ENCODE results near the gene YY1.
"Not testable (repeated sequence)": the region's sequence is repeated elsewhere in the genome, so short reads cannot be mapped to it uniquely, and the experiment has no call there.

The YY1 gene

DNA sequence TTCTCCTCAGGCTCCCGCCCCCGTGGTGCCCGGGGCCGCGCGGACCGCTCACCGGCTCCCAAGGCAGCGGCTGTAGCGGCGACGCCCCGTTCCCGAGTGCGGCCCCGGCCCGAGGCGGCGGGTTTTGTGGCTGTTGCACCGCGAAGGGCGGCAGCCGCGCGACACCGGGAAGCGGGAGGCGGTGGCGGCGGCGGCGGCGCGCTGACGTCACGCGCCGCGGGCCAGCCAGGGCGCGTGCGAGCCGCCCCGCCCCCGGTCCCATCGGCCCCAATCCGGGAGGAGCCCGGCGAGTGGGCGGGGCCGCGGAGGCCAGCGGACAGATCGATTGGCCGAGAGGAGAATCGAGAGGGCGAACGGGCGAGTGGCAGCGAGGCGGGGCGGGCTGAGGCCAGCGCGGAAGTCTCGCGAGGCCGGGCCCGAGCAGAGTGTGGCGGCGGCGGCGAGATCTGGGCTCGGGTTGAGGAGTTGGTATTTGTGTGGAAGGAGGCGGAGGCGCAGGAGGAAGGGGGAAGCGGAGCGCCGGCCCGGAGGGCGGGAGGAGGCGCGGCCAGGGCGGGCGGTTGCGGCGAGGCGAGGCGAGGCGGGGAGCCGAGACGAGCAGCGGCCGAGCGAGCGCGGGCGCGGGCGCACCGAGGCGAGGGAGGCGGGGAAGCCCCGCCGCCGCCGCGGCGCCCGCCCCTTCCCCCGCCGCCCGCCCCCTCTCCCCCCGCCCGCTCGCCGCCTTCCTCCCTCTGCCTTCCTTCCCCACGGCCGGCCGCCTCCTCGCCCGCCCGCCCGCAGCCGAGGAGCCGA lies at the start of gene YY1:
Gene YY1 (plus strand): TSS at position 726 of the 792 bp plus-strand sequence. CDS start 101 bp downstream, outside the sequence.
- peak; percentile 96 to 97 for DNase-seq (ENCODE audit: low read depth in 2 of 2)

DNA sequence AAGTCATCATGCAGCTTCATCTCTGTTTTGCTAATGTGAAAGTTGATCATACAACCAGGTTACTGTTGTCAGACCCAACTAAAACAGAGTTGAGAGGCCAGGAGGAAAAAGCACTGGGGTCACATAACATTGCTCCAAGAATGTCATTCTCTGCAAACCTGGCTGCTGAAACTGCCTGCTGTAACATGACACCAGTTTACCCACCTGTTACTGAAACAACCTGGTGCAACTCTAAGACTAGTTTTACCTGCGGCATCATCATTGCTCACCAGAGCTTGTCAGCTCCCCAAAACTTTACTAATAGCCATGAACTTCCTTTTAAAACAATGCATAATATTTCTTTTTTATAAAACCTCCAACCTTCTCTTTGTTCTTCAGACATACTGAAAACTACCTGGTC lies 48.8 kb upstream of the YY1 start:
- no peak for DNase-seq (ENCODE audit: low read depth in 2 of 2)

DNA sequence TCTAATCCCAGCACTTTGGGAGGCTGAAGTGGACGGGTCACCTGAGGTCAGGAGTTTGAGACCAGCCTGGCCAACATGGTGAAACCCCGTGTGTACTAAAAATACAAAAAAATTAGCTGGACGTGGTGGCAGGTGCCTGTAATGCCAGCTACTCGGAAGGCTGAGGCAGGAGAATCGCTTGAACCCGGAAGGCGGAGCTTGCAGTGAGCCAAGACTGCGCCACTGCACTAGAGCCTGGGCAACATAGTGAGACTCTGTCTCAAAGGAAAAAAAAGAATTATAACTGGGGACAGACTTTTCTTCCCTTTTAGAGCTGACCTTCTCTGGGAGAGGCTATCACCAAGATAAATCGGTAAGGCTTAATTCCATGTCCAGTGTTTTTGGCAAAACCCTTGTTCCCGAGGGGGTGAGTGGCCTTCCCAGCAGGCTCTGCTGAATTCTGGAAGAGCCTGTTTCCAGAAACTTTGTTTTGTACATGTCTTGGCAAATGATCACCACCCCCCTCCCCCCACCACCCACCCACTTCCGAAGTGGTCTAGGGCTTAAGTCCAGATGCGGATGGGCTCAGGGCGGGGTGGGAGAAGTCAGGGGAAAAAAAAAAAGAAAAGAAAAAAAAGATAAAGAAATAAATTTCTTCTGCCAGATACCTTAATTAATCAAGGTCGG lies 47.2 kb upstream of the YY1 start:
- no peak for DNase-seq (ENCODE audit: low read depth in 2 of 2)

DNA sequence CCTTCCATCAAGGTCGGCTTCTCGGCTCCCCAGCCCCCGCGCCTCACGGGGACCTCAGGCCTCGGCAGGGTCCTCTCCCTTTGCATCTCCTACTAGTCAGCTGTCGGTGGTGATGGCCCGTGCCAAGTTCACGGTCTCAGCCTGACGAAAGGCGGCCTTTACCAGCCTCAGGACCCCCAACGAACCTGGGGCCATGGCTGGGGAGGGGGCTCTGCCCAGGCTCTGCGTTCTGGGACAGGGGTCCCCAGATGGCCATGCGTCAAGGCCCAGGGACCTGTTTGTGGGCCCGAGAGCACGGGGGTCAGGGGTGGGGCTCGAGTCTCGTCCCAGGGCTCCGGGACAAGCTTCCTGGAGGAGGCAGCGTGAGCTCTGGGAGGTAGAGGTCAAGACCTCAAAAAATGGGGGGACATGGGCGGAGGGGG lies 46.7 kb upstream of the YY1 start:
- DNase-seq (ENCODE audit: low read depth in 2 of 2): no peak

DNA sequence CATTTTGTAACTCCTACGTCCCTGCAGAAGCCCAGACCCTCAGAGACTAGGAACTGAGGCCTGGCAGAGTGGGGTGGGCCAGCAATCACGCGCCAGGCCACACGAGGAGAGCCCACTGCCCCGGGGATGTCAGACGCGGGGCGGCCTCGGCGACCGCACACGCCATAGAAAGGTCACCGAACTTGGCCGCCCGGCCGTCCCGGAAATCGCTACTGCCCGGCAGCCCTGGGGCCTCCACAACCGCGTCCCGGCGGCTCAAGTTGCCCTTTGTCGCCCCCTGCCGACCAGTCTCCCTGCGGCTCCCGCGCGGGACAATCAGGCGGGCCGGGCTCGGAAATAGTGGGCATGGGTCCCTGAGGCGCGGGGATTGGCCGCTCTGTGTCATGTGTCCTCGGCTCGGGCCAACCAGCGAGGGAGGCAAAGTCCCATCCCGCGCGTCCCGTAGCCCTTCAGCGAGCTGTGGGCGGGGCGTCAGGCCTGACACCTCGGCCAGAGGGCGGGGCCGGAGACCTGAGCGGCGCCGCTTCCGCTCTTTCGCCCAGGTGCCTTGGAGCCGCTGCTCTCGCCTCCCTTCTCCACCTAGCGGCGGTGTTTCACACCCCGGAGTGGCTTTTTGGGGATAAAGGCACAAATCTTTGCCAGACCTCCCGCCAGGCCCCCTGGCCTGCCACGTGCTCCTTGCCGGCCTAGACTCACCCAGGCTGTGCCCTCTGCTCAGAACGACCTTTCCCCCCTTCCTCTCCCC lies 46.1 kb upstream of the YY1 start:
- DNase-seq (ENCODE audit: low read depth in 2 of 2): peak; percentile 91 to 93

DNA sequence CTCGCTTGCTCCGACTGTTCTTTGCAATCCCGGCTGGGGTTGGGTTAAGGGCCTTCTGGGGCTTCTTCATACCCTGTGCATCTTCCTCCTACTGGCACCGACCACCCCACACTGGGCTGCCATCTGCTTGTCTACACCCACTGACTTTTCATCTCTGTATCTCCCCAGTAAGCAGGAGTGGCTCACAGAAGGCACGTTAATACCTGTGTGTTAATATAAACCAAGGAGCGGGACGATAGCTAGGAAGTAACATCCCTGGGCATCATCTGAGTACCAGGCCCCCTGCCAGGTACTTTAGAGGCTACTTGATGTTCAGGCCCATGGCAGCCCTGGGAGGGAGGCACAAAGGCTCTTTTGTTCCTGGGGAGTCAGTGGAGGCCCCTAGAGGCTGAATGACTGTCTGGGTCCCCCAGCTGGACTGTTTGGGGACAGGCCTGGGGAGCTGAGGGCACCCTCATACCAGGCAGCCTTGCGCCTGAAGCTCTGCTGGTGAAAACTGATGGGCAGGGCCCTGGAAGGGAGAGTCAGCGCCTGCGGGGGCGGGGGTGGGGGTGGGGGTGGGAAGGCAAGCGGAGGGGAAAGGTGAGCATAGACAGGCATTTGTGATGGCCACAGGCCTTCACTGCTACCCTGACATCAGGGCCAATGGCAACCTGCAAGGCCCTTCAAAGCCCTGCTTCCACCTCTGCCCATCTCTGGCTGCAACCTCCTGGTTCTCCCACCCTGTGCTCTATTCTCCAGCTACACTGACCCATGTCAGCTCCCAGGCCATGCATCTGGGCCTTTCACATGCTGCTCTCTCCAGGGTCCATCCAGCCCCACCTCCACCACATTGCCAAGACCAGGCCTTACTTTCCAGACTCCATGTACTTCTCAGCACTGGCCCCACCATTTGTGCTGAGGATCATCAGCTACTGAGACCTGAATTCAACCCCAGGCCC lies 45.3 kb upstream of the YY1 start:
- DNase-seq (ENCODE audit: low read depth in 2 of 2): no peak

DNA sequence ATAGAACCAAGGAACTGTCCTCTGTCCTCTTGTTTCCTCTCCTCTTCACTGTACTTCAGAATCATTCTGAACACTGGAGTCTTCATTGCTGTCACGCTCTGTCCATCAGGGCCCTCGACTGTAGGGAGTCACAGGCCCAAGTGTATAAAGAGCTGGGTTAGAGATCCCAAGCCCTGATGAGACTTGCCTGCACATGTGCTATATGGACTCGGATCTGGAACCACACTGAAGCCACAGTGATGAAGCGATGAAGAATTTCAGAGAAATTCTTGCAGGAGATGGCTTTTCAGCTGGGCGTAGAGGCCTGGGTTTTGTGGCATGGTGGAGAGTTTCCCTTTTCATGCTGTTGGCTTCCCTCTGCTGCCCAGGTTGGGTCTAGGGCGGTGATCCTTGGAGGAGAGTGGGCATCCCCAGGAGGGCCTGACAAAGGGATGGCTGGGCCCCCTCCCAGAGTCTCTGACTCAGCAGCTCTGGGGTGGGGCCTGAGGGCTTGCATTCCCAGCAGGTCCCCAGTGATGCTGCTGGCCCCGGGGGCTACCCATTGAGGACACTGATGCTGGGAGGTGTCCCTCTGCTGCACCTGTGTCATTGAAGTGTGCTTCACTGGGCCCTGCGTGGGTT lies 39.6 kb upstream of the YY1 start:
- DNase-seq (ENCODE audit: low read depth in 2 of 2): no peak

DNA sequence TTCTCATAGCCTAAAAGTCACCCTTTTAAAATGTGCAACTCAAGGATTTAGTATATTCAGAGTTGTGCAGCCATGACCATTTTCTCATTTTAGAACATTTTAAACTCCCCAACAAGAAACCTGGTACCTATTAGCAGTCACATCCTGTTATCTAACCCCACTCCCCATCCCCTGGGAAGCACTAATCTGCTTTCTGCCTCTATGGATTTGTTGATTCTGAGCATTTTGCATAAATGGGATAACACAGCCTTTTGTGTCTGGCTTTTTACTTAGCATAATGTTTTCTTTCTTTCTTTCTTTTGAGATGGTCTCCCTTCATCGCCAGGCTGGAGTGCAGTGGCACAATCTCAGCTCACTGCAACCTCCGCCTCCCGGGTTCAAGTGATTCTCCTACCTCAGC lies 38.6 kb upstream of the YY1 start:
- no peak for DNase-seq (ENCODE audit: low read depth in 2 of 2)

DNA sequence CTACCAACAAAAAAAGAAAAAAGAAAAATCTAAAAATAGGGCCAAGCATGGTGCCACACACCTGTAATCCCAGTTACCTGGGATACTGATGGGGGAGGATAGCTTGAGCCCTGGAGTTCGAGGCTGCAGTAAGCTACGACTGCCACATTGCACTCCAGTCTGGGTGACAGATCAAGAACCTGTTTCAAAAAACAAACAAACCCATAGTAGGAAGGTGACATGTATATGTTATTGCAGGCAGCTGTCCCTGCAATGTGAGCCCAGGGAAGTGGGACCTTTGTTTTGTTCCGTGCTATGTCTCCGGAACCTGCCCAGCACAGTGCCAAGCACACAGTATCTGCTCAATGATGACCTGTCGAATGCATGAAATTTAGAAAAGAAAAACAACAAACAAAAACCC lies 37.2 kb upstream of the YY1 start:
- no peak for DNase-seq (ENCODE audit: low read depth in 2 of 2)

DNA sequence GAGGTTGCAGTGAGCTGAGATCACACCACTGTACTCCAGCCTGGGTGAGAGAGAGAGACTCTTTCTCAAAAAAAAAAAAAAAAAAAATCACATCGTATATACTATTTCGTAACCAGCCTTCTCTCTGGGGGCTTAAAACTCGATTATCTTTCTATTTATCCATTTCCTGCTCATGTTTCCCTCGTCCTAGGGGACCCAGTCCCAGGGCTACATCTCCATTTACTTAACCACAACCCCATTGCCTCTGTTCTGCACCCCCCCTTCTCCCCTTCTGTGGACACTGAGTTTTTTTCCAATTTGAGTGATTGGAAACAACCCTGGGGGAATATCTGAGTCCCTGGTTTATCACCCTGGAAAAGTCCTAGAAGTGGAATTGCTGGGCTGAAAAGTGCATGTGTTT lies 36.2 kb upstream of the YY1 start:
- no peak for DNase-seq (ENCODE audit: low read depth in 2 of 2)

DNA sequence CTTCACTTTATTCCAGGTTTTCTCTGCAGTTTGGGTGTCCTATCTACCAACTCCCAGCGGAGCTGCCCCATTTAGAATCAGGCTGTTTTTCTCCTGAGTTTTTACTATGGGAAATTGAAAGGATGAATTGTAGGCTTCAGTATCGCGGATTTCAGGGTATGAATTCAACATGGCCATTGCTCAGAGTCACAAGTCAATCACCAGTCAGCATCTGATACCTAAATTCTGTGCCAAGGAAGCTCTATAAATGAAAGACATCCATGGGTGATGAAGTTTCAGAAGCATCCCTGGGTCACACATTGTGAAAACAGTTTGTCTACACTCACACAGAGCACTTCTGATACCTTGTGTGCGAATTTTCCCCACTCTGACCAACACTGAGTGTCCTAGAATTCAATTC lies 35.8 kb upstream of the YY1 start:
- no peak for DNase-seq (ENCODE audit: low read depth in 2 of 2)

DNA sequence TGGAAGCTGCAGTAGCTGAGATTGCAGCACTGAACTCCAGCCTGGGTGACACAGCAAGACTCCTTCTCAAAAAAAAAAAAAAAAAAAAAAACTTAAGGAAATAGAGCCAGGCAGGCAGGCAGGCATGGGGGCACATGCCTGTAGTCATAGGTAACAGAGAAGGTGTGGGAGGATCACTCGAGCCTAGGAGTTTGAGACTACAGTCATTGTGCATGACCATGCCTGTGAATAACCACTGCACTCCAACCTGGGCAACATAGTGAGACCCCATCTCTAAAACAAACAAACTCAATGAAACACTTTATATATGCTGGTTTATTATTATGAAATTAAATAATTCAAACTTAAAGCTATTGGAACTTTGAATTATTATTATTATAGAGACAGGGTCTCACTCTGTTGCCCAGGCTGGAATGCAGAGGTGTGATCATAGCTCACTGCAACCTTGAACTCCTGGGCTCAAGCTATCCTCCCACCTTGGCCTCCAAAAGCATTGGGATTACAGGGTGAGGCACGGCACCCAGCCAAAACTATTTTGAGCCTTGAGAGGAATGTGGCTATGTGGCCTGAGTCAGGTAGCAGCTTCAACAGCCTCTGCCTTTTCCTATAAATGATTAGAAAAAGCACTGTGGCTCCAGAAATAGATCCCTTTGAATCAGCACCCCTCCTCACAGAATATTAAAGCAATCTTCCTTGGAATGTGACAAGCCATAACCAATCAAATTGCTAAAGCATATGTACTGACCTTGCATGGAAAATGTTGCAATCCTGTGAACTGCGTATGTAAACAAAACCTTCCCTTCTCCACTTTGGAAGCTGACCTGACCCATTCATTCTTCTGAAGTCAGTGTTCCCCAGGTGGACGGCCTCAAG lies 34.7 kb upstream of the YY1 start:
- no peak for DNase-seq (ENCODE audit: low read depth in 2 of 2)

DNA sequence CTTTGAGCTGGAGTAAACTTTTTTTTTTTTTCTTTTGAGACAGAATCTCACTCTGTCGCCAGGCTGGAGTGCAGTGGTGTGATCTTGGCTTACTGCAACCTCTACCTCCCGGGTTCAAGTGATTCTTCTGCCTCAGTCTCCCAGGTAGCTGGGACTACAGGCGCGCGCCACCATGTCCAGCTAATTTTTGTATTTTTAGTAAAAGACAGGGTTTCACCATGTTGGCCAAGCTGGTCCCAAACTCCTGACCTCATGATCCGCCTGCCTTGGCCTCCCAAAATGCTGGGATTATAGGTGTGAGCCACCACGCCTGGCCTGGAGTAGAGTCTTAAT lies 34.1 kb upstream of the YY1 start:
- DNase-seq (ENCODE audit: low read depth in 2 of 2): not testable (repeated sequence)

DNA sequence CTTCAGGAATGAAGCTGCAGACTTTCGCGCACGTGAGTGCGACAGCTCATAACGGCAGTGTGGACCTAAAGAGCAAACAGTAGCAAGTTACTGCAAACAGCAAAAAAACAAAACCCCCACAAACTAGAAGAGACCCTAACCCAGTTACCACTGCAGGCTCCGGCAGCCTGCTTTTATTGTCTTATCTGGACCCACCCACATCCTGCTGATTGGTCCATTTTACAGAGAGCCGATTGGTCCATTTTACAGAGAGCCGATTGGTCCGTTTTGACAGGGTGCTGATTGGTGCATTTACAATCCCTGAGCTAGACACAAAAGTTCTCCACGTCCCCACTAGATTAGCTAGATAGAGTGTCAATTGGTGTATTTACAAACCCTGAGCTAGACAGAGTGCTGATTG lies 31.4 kb upstream of the YY1 start:
- not testable (repeated sequence) for DNase-seq (ENCODE audit: low read depth in 2 of 2)

DNA sequence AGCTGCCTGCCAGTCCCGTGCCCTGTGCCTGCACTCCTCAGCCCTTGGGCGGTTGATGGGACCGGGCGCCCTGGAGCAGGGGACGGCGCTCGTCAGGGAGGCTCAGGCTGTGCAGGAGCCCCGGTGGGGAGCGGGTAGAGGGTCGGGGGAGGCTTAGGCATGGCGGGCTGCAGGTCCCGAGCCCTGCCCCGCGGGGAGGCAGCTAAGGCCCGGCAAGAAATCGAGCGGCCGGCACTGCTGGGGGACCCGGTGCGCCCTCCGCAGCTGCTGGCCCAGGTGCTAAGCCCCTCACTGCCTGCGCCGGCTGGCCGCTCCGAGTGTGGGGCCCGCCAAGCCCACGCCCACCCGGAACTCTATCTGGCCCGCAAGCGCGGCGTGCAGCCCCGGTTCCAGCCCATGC lies 30.8 kb upstream of the YY1 start:
- DNase-seq (ENCODE audit: low read depth in 2 of 2): not testable (repeated sequence)

DNA sequence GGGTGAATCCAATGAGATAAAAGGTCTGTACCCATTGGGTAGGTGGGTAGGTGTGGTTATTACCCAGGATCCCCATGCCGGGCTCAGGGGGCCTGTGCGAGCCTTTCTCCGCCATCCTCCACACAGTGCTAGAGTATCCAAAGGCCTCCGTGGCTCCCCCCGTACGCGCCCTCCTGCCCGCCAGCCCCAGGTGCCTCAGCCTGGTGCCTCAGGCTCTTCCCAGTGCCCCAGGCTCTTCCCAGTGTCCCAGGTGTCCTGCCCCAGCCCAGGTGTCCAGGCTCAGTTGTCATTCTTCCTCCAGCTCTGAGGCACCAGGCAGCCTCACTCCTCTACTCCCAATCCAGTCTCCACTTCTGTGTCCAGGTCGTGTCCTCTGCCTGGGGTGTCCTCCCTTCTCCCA lies 27.6 kb upstream of the YY1 start:
- DNase-seq (ENCODE audit: low read depth in 2 of 2): no peak

DNA sequence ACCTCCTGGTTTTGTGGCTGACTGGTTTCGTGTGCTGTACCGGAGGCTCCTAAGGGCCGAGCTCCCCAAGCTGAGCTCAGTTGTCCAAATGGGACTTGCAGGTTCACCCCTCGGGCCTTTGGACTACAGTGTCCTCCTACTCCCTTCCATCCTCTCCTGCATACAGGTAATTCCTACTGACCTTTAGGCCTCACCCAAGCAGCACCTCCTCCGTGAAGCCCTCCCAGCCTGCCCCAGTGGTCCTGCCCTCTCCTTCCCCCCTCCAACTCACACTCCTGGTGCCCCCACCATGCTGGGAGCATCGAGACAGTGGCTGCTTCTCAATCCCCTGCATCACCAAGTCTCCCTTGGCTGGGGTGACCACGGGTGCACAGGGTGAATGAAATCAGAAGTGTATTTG lies 27.1 kb upstream of the YY1 start:
- no peak for DNase-seq (ENCODE audit: low read depth in 2 of 2)

DNA sequence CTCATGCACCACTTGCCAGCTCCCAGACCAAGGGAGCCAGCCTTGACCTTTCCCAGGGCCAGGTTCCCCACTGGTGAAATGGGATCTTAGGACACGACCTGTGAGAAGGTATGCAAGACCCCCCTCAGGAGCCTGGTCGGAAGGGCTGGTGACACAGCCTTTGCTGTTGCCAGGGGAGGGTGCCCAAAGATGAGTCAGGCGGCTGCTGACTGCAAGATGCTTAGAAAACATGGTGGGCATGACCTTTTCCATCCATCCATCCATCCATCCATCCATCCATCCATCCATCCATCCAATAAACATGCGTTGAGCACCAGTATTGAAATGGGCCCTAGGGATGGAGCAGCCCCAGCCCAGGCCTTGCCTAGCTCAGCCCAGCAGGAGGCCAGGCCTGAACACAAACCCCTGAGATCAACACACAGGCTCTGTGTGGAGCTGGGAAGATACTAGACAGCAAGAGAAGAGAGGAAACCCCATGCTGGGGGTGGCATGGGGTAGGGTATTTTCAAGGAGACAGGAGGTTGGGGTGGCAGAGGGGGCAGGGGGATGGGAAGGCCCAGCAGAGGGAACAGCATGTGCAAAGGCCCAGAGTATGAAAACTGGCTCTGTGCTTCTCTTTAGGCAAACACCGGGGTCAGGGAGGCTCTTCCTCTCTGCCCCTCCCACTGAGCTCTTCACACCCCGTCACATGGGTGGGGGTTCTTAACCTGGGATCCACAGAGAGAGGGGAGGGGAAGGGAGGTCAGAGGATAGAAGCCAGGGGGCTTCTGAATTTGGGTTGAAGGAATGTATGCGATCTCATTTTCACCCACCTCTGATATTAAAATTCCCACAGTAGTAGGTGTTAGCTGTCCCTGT lies 26.2 kb upstream of the YY1 start:
- DNase-seq (ENCODE audit: low read depth in 2 of 2): no peak

DNA sequence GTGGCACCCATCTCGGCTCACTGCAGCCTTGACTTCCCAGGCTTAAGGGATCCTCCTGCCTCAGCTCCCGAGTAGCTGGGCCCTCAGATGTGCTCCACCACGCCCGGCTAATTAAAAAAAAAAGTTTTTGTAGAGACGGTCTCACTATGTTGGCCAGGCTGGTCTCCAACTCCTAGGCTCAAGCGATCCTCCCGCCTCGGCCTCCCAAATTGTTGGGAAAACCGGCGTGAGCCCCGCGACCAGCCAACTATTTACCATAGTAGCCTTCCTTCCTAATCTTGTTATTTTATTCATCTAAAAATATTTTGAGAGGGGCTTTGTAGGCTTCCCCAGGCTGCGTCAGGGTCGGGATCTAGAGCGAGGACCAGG lies 25.4 kb upstream of the YY1 start:
- no peak for DNase-seq (ENCODE audit: low read depth in 2 of 2)

All from fibroblast of skin of left biceps (primary cell).